HG02852 (cell line): ENCODE data around the gene HBG2.
"Not testable (repeated sequence)": the region's sequence is repeated elsewhere in the genome, so short reads cannot be mapped to it uniquely, and the experiment has no call there.

ENCODE experiments used
- ATAC-seq: cut with Tn5 transposase; IDR thresholded peaks from one replicate; pipeline ENCODE4 v1.9.1; 2021; ENCODE audit warnings: mild to moderate bottlenecking, moderate library complexity; ENCODE audit not compliant: unreplicated experiment

The HBG2 gene

GRCh38 chr11:5282628-5283027, 28.0 kb upstream of the HBG2 start:
- ATAC-seq: no peak

- ATAC-seq: no peak
These were observed 27.0 kb upstream of the HBG2 start for GRCh38 chr11:5281596-5281995.

GRCh38 chr11:5280582-5281102, 26.1 kb upstream of the HBG2 start:
- ATAC-seq: peak; percentile 91

- ATAC-seq: no peak
These were observed 25.0 kb upstream of the HBG2 start for GRCh38 chr11:5279471-5280090.

- ATAC-seq: peak; percentile 43
These were observed 23.3 kb upstream of the HBG2 start for GRCh38 chr11:5277807-5278382.

GRCh38 chr11:5276697-5277096, 22.1 kb upstream of the HBG2 start:
- ATAC-seq: no peak

GRCh38 chr11:5275369-5276110, 21.0 kb upstream of the HBG2 start:
- ATAC-seq: no peak

- ATAC-seq: no peak
These were observed 19.8 kb upstream of the HBG2 start for GRCh38 chr11:5274395-5274794.

GRCh38 chr11:5272395-5273017, 17.9 kb upstream of the HBG2 start:
- ATAC-seq: no peak

GRCh38 chr11:5269715-5270147, 15.2 kb upstream of the HBG2 start, which contains the start of gene HBE1:
HBE1 (minus strand) TSS chr11:5269945; CDS start chr11:5269890, 55 bp downstream.
- ATAC-seq: no peak

GRCh38 chr11:5267033-5267563, 12.5 kb upstream of the HBG2 start:
- ATAC-seq: no peak

- no peak for ATAC-seq
These were observed 12.0 kb upstream of the HBG2 start for GRCh38 chr11:5266609-5267008.

- no peak for ATAC-seq
These were observed 11.3 kb upstream of the HBG2 start for GRCh38 chr11:5265832-5266231.

GRCh38 chr11:5258543-5259262, 4.1 kb upstream of the HBG2 start:
- no peak for ATAC-seq

GRCh38 chr11:5257296-5257695, 2.7 kb upstream of the HBG2 start:
- ATAC-seq: no peak

- not testable (repeated sequence) for ATAC-seq
These were observed 558 bp downstream of the HBG2 start for GRCh38 chr11:5254023-5254422.

GRCh38 chr11:5253440-5253839, 1.1 kb downstream of the HBG2 start:
- not testable (repeated sequence) for ATAC-seq

GRCh38 chr11:5252919-5253265, 1.7 kb downstream of the HBG2 start:
- no peak for ATAC-seq

- no peak for ATAC-seq
These were observed 2.2 kb downstream of the HBG2 start for GRCh38 chr11:5252192-5252918.

GRCh38 chr11:5251746-5252145, 2.8 kb downstream of the HBG2 start:
- no peak for ATAC-seq
